ENCODE measurements around the gene CDH13.

Gene CDH13

GRCh38 chr16:82653550-82654511, 27.1 kb downstream of the CDH13 start:
- FAIRE-seq = no peak

GRCh38 chr16:82655072-82655714, 28.4 kb downstream of the CDH13 start:
- FAIRE-seq = no peak

- no peak for FAIRE-seq
These were observed 29.1 kb downstream of the CDH13 start for GRCh38 chr16:82655720-82656490.

GRCh38 chr16:82657239-82657638, 30.5 kb downstream of the CDH13 start:
- FAIRE-seq = no peak

- FAIRE-seq = no peak
These were observed 31.0 kb downstream of the CDH13 start for GRCh38 chr16:82657786-82658185.

GRCh38 chr16:82658796-82659195, 32.0 kb downstream of the CDH13 start:
- FAIRE-seq = no peak

- FAIRE-seq = no peak
These were observed 33.4 kb downstream of the CDH13 start for GRCh38 chr16:82660075-82660645.

- FAIRE-seq = no peak
These were observed 34.2 kb downstream of the CDH13 start for GRCh38 chr16:82660966-82661365.

GRCh38 chr16:82664181-82664580, 37.4 kb downstream of the CDH13 start:
- no peak for FAIRE-seq

- no peak for FAIRE-seq
These were observed 38.3 kb downstream of the CDH13 start for GRCh38 chr16:82665025-82665424.

GRCh38 chr16:82667437-82667836, 40.7 kb downstream of the CDH13 start:
- no peak for FAIRE-seq

GRCh38 chr16:82668094-82668493, 41.3 kb downstream of the CDH13 start:
- no peak for FAIRE-seq

- FAIRE-seq = no peak
These were observed 45.0 kb downstream of the CDH13 start for GRCh38 chr16:82671741-82672140.

- FAIRE-seq = no peak
These were observed 45.9 kb downstream of the CDH13 start for GRCh38 chr16:82672676-82673075.

- no peak for FAIRE-seq
These were observed 48.5 kb downstream of the CDH13 start for GRCh38 chr16:82675300-82675699.

GRCh38 chr16:82681592-82681991, 54.8 kb downstream of the CDH13 start:
- no peak for FAIRE-seq

- no peak for FAIRE-seq
These were observed 56.0 kb downstream of the CDH13 start for GRCh38 chr16:82682767-82683166.

- FAIRE-seq = no peak
These were observed 57.5 kb downstream of the CDH13 start for GRCh38 chr16:82684256-82684655.

- FAIRE-seq = no peak
These were observed 58.8 kb downstream of the CDH13 start for GRCh38 chr16:82685526-82685925.

- no peak for FAIRE-seq
These were observed 67.6 kb downstream of the CDH13 start for GRCh38 chr16:82694239-82694874.

- FAIRE-seq = no peak
These were observed 69.0 kb downstream of the CDH13 start for GRCh38 chr16:82695806-82696205.

- no peak for FAIRE-seq
These were observed 72.5 kb downstream of the CDH13 start for GRCh38 chr16:82699260-82699659.
